Activated B cell treated with CpG ODN at 0.5 μM for 24 hours (primary cell): Measurements from ENCODE around the gene QPRT. TPM values are rescaled to one million over a fixed set of nuclear protein-coding genes. Genes with fewer than 3 reads are reported as not detected.

ENCODE experiments used
- ATAC-seq: fragments of 200-7000 bp; cut with Tn5 transposase; one replicate; pipeline ENCODE4 v1.10.0; 2021; ENCODE audit warnings: low read depth, mild to moderate bottlenecking, moderate library complexity
- CTCF ChIA-PET: fragments of 350-600 bp; sonication (Branson Sonifier 250); formaldehyde crosslinking; loops from one replicate; lab custom pipeline; 2021; ENCODE audit warnings: antibody characterized with exemption; lab: Charles Lee
- POLR2A ChIA-PET: fragments of 350-600 bp; sonication (Branson Sonifier 250); formaldehyde crosslinking; loops from one replicate; lab custom pipeline; 2021; ENCODE audit warnings: antibody characterized with exemption; lab: Charles Lee
- DNase-seq: peaks from one replicate; pipeline ENCODE4 v3.0.0; 2022
- H3K27ac Mint-ChIP-seq: one replicate; pipeline ENCODE4 v1.8.0; 2020; ENCODE audit warnings: mixed read lengths
- H3K27me3 Mint-ChIP-seq: one replicate; pipeline ENCODE4 v1.8.0; 2021; ENCODE audit warnings: mixed read lengths
- H3K36me3 Mint-ChIP-seq: one replicate; pipeline ENCODE4 v1.8.0; 2021; ENCODE audit warnings: low read depth, mixed read lengths
- H3K4me1 Mint-ChIP-seq: one replicate; pipeline ENCODE4 v1.8.0; 2021; ENCODE audit warnings: mixed read lengths
- H3K4me3 Mint-ChIP-seq: one replicate; pipeline ENCODE4 v1.8.0; 2020; ENCODE audit warnings: mild to moderate bottlenecking, mixed read lengths
- H3K9me3 Mint-ChIP-seq: one replicate; pipeline ENCODE4 v1.8.0; 2020; ENCODE audit warnings: mixed read lengths
- CTCF ChIP-seq: fragments of 200-600 bp; IDR thresholded peaks from one replicate; pipeline ENCODE4 v1.8.0; 2022; ENCODE audit warnings: antibody characterized with exemption, mild to moderate bottlenecking
- intact Hi-C: fragments of 100-400 bp; cut with micrococcal nuclease; formaldehyde crosslinking; loops from one replicate; pipeline ENCODE4 v1.15.1; 2024
- total RNA-seq: library from RNA; stranded (reverse); gene quantifications from 2 replicates; pipeline ENCODE4 v1.2.3, GENCODE V29; 2022

Gene QPRT
- total RNA-seq, 1 donor from 2014 or later = 0.84 TPM

DNA sequence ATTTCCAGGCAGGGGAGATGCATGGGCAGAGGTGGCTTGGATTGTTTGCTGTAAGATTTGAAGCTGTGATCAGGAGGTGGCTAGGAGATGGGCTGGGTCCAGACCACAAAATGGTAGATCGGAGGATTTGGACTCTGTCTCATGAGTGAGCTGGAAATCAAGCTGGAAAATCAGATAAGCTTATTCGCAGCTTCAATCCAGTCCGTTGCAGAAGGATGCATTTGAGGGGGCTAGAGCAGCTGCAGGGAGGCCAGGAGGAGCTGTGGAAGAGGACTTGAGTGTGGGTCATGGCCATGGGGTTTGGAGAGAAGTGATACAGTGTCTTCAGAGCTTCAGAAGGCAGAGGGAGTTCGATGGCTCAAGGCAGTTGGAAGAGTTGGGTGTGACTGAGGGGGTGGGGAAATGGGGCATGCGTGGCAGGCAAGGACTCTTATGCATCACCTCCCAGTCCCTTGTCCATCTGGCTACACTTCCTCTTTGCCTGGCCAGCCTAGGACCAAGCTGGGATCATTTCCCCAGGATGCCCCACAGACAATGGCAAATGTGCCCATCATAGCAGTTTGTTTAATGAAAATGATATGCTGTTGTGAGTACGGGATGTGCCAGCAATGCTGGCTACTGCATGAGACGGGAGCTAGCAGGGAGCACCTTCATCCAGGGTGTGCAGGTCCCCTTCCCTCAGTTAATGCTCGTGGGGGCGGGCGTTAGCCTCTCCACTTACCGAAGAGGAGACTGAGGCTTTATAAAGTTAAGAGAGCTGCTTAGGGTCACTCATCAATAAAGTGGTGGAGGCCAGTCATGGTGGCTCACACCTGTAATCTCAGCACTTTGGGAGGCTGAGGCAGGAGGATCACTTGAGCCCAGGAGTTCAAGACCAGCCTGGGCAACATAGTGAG, 20.6 kb downstream of the QPRT start:
- DNase-seq = no peak

GRCh38 chr16:29700253-29700987, 21.4 kb downstream of the QPRT start:
- H3K4me1 Mint-ChIP-seq = peaks cover 37% of the 10 kb centered on the region
- H3K4me3 Mint-ChIP-seq = no peak overlapping the region
- CTCF ChIA-PET = interaction anchor here (0.5 to 4.3 kb wide), 24 partner anchors 9 to 331 kb away, joined by 3 to 24 read pairs (median 5); partner anchors contain the start of genes C16orf92, KIF22, MAZ and PAGR1
- H3K9me3 Mint-ChIP-seq = peaks cover 11% of the 10 kb centered on the region
- TF ChIP-seq CTCF = no peak
- ATAC-seq (no peak), DNase-seq (peak; percentile 54)
- intact Hi-C loops = loop anchor here (1.0 to 2.0 kb wide), 6 partner anchors 44 to 321 kb away; partner anchors contain the start of genes C16orf54, KIF22 and PAGR1
- POLR2A ChIA-PET = interaction anchor here (0.5 to 3.1 kb wide), 12 partner anchors 10 to 1169 kb away, joined by 3 to 29 read pairs (median 5); partner anchors contain the start of genes C16orf92, KCTD13, MAZ and PAGR1
- no peaks in the 10 kb centered on the region for H3K27me3 Mint-ChIP-seq
- peak overlapping the region; percentile 50 for H3K27ac Mint-ChIP-seq
- H3K36me3 Mint-ChIP-seq = no peaks in the 10 kb centered on the region

More for the DNA sequence above, 20.6 kb downstream of the QPRT start:
- H3K4me3 Mint-ChIP-seq = no peak overlapping the region
- POLR2A ChIA-PET = interaction anchor here (0.5 to 3.1 kb wide), 10 partner anchors 11 to 323 kb away, joined by 3 to 29 read pairs (median 5); partner anchors contain the start of genes C16orf92, KCTD13, MAZ and PAGR1
- intact Hi-C loops = loop anchor here (1.0 to 2.0 kb wide), 6 partner anchors 45 to 322 kb away; partner anchors contain the start of genes C16orf54, KIF22 and PAGR1
- CTCF ChIA-PET = interaction anchor here (0.6 to 4.3 kb wide), 22 partner anchors 8 to 332 kb away, joined by 3 to 24 read pairs (median 5); partner anchors contain the start of genes KIF22, MAZ and PAGR1
- no peak for ATAC-seq
- H3K27me3 Mint-ChIP-seq = no peaks in the 10 kb centered on the region
- H3K4me1 Mint-ChIP-seq = peaks cover 35% of the 10 kb centered on the region
- H3K36me3 Mint-ChIP-seq = no peaks in the 10 kb centered on the region
- peaks cover 11% of the 10 kb centered on the region for H3K9me3 Mint-ChIP-seq
- no peak for TF ChIP-seq CTCF
- no peak overlapping the region for H3K27ac Mint-ChIP-seq

- POLR2A ChIA-PET = interaction anchor here (0.7 to 3.1 kb wide), 10 partner anchors 9 to 147 kb away, joined by 3 to 29 read pairs (median 6); partner anchors contain the start of genes KIF22, MAZ and PAGR1
Observed at GRCh38 chr16:29701214-29701555, 22.2 kb downstream of the QPRT start.

GRCh38 chr16:29702269-29702668, 23.3 kb downstream of the QPRT start:
- DNase-seq (no peak), ATAC-seq (peak; percentile 29)
- ChIA-PET POLR2A (interaction anchor here (0.6 to 3.1 kb wide), 10 partner anchors 20 to 113 kb away, joined by 3 to 29 read pairs (median 5); partner anchors contain the start of genes C16orf54, KIF22, MAZ and PAGR1), CTCF (interaction anchor here (0.9 to 4.3 kb wide), 14 partner anchors 10 to 271 kb away, joined by 3 to 24 read pairs (median 4); partner anchors contain the start of genes C16orf54, KIF22, MAZ and PAGR1)
- Mint-ChIP-seq H3K27ac (peak overlapping the region; percentile 90), H3K36me3 (no peaks in the 10 kb centered on the region), H3K9me3 (peaks cover 11% of the 10 kb centered on the region), H3K4me1 (peaks cover 37% of the 10 kb centered on the region), H3K27me3 (no peaks in the 10 kb centered on the region), H3K4me3 (peak overlapping the region; percentile 74)
- intact Hi-C loops = loop anchor here (1.0 kb wide), 1 partner anchor 8 kb away; no protein-coding TSS in a partner anchor
- TF ChIP-seq CTCF = no peak

More at GRCh38 chr16:29701214-29701555, 22.2 kb downstream of the QPRT start:
- no peak for TF ChIP-seq CTCF
- Mint-ChIP-seq H3K27ac (peak overlapping the region; percentile 46), H3K9me3 (peaks cover 11% of the 10 kb centered on the region), H3K27me3 (no peaks in the 10 kb centered on the region), H3K36me3 (no peaks in the 10 kb centered on the region), H3K4me3 (no peak overlapping the region), H3K4me1 (peaks cover 37% of the 10 kb centered on the region)
- CTCF ChIA-PET = interaction anchor here (0.7 to 4.3 kb wide), 22 partner anchors 13 to 331 kb away, joined by 3 to 24 read pairs (median 5); partner anchors contain the start of genes C16orf54, C16orf92, KIF22 and MAZ
- ATAC-seq (no peak), DNase-seq (no peak)
- intact Hi-C loops = loop anchor here (2.0 kb wide), 2 partner anchors 44 to 56 kb away; partner anchors contain the start of gene C16orf54
